GM23338 (cell line): ENCODE results near the gene H1-8. TPM values are rescaled to one million over a fixed set of nuclear protein-coding genes. Genes with fewer than 3 reads are reported as not detected.

Experiments
- ATAC-seq: fragments of 200-7000 bp; cut with Tn5 transposase; 3 replicates; pipeline ENCODE4 v1.9.1; 2020
- DNase-seq: peaks from one replicate; pipeline ENCODE4 v3.0.0-alpha.2; 2015; ENCODE audit warnings: low spot score
- H2AFZ ChIP-seq: fragments of 200-600 bp; sonication (generic); 2 replicates; pipeline ENCODE4 v1.8.0; 2016; ENCODE audit warnings: antibody characterized with exemption, mild to moderate bottlenecking, moderate library complexity
- H3F3A ChIP-seq: fragments of 200-600 bp; sonication (generic); replicated peaks from 2 replicates; pipeline ENCODE4 v1.8.0; 2017; ENCODE audit warnings: antibody characterized with exemption, mixed run types, low read depth
- H3K27ac ChIP-seq: fragments of 200-600 bp; sonication (generic); 2 replicates; pipeline ENCODE4 v1.6.1; 2016; ENCODE audit warnings: low read depth
- H3K27me3 ChIP-seq: fragments of 200-600 bp; sonication (generic); 2 replicates; pipeline ENCODE4 v1.8.0; 2016; ENCODE audit warnings: mild to moderate bottlenecking, mixed run types, moderate library complexity; ENCODE audit not compliant: insufficient read depth
- H3K36me3 ChIP-seq: fragments of 200-600 bp; sonication (generic); 2 replicates; pipeline ENCODE4 v1.8.0; 2016; ENCODE audit warnings: mild to moderate bottlenecking; ENCODE audit not compliant: insufficient read depth
- H3K4me1 ChIP-seq: fragments of 200-600 bp; sonication (generic); 2 replicates; pipeline ENCODE4 v1.8.0; 2016; ENCODE audit warnings: mild to moderate bottlenecking, moderate library complexity; ENCODE audit not compliant: insufficient read depth
- H3K4me2 ChIP-seq: fragments of 200-600 bp; sonication (generic); 2 replicates; pipeline ENCODE4 v1.7.1; 2017; ENCODE audit warnings: mixed run types
- H3K4me3 ChIP-seq: fragments of 200-600 bp; sonication (generic); 2 replicates; pipeline ENCODE4 v1.6.1; 2016; ENCODE audit warnings: mixed run types
- H3K79me2 ChIP-seq: fragments of 200-600 bp; sonication (generic); replicated peaks from 2 replicates; pipeline ENCODE4 v1.8.0; 2017; ENCODE audit warnings: mild to moderate bottlenecking; ENCODE audit not compliant: insufficient read depth
- H3K9me2 ChIP-seq: fragments of 200-600 bp; sonication (generic); 2 replicates; pipeline ENCODE4 v1.8.0; 2017; ENCODE audit not compliant: insufficient read depth
- H4K20me1 ChIP-seq: fragments of 200-600 bp; sonication (generic); replicated peaks from 2 replicates; pipeline ENCODE4 v1.8.0; 2017; ENCODE audit warnings: mild to moderate bottlenecking; ENCODE audit not compliant: insufficient read depth
- H3K27ac Mint-ChIP-seq: 2 replicates; pipeline ENCODE4 v1.8.0; 2020; ENCODE audit warnings: inconsistent platforms, mild to moderate bottlenecking, moderate library complexity, mixed read lengths
- H3K27me3 Mint-ChIP-seq: 3 replicates; pipeline ENCODE4 v1.8.0; 2022; ENCODE audit warnings: low read depth, mild to moderate bottlenecking, moderate library complexity, mixed read lengths, inconsistent platforms; ENCODE audit not compliant: insufficient read depth, poor library complexity
- H3K36me3 Mint-ChIP-seq: 3 replicates; pipeline ENCODE4 v1.8.0; 2021; ENCODE audit warnings: low read depth, mild to moderate bottlenecking, inconsistent platforms, moderate library complexity, mixed read lengths
- H3K4me1 Mint-ChIP-seq: 3 replicates; pipeline ENCODE4 v1.8.0; 2020; ENCODE audit warnings: mild to moderate bottlenecking, inconsistent platforms, mixed read lengths
- H3K4me3 Mint-ChIP-seq: 3 replicates; pipeline ENCODE4 v1.8.0; 2021; ENCODE audit warnings: moderate library complexity, mild to moderate bottlenecking, inconsistent platforms, mixed read lengths
- H3K9me3 Mint-ChIP-seq: 3 replicates; pipeline ENCODE4 v1.8.0; 2020; ENCODE audit warnings: moderate library complexity, mild to moderate bottlenecking, inconsistent platforms, mixed read lengths
- CREB1 ChIP-seq: fragments of 250-450 bp; sonication (Bioruptor Pico); IDR thresholded peaks from 2 replicates; pipeline ENCODE4 v1.5.0; 2020; ENCODE audit warnings: low read depth, mild to moderate bottlenecking, moderate library complexity
- EZH2 ChIP-seq: fragments of 200-600 bp; sonication (generic); IDR thresholded peaks from one replicate; pipeline ENCODE4 v1.8.0; 2017; ENCODE audit warnings: antibody characterized with exemption, mild to moderate bottlenecking, low read depth; ENCODE audit not compliant: unreplicated experiment
- EZH2phosphoT487 ChIP-seq: fragments of 200-600 bp; sonication (generic); IDR thresholded peaks from one replicate; pipeline ENCODE4 v1.8.1; 2018; ENCODE audit warnings: antibody characterized with exemption; ENCODE audit not compliant: unreplicated experiment
- JUNB ChIP-seq: IDR thresholded peaks from one replicate; pipeline ENCODE4 v1.6.1; 2016; ENCODE audit warnings: antibody characterized with exemption; ENCODE audit not compliant: unreplicated experiment
- NANOG ChIP-seq: IDR thresholded peaks from 2 replicates; pipeline ENCODE4 v1.6.1; 2016; ENCODE audit warnings: antibody characterized with exemption, borderline replicate concordance
- STAT1 ChIP-seq: IDR thresholded peaks from one replicate; pipeline ENCODE4 v1.6.1; 2016; ENCODE audit warnings: antibody characterized with exemption; ENCODE audit not compliant: unreplicated experiment
- ZNF114 ChIP-seq: fragments of 250-450 bp; sonication (Bioruptor Pico); IDR thresholded peaks from 2 replicates; pipeline ENCODE4 v1.5.0; 2020; ENCODE audit warnings: mild to moderate bottlenecking, moderate library complexity
- ZNF331 ChIP-seq: fragments of 250-450 bp; sonication (Bioruptor Pico); IDR thresholded peaks from 2 replicates; pipeline ENCODE4 v1.5.0; 2020; ENCODE audit warnings: low read depth, mild to moderate bottlenecking, moderate library complexity
- polyA plus RNA-seq: library from polyadenylated mRNA; unstranded; fragments of >200 nt; fragmentation: Nextera tagmentation; extraction: Ambion mirVana; gene quantifications from 2 replicates; pipeline ENCODE4 v1.2.1, GENCODE V29; 2016
- total RNA-seq: library from RNA; depleted of rRNA; stranded (reverse); fragments of >200 nt; shearing (Covaris generic); gene quantifications from 2 replicates; pipeline ENCODE4 v1.2.3, GENCODE V29; 2014
- TF ChIP-seq, protein P1 (sequence below): fragments of 250-450 bp; sonication (Bioruptor Pico); IDR thresholded peaks from 2 replicates; pipeline ENCODE4 v1.5.0; 2020; ENCODE audit warnings: mild to moderate bottlenecking, moderate library complexity
- TF ChIP-seq, protein P2 (sequence below): IDR thresholded peaks from 2 replicates; pipeline ENCODE4 v1.6.1; 2016; ENCODE audit warnings: antibody characterized with exemption
- TF ChIP-seq, protein P3 (sequence below): IDR thresholded peaks from one replicate; pipeline ENCODE4 v1.6.1; 2018; ENCODE audit warnings: antibody characterized with exemption; ENCODE audit not compliant: unreplicated experiment
- TF ChIP-seq, protein P4 (sequence below), 2 experiments: fragments of 200-600 bp in 1 of 2; sonication (generic) in 1 of 2; conservative IDR thresholded peaks; 2 replicates each; pipeline versions ENCODE4 v1.5.1 to v1.6.1; 2016 to 2017; ENCODE audit warnings: antibody characterized with exemption in 2 of 2, low read depth in 2 of 2, mild to moderate bottlenecking in 2 of 2, moderate library complexity in 1 of 2

H1-8 gene
- total and polyA plus RNA-seq, 2 experiments from 2014 or later: not detected

DNA sequence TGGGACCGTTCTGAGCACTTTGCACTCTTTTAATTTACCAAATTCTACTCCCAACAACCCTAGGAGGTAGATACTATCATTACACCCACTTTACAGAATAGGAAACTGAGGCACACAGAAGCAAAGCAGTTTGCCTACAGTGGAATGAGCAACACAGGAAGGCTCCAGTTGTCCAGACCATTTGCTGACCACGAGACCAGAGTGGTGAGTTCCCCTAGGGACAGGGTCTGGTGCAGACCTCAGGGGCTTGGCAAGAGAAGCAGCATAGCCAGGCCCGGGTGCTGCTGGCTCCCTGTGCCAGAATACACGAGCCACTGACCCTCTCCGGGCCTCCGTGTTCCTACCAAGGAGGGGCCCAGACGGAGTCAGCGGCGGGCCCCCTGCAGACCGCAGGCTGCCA is 37.0 kb downstream of the H1-8 start:
- Histone ChIP-seq H3K4me2 (no peak overlapping the region), H3K79me2 (no peaks in the 10 kb centered on the region), H3K9me2 (no peaks in the 10 kb centered on the region), H2AFZ (no peak overlapping the region), H3K4me1 (no peaks in the 10 kb centered on the region), H3K4me3 (no peak overlapping the region), H3F3A (no peaks in the 10 kb centered on the region), H3K36me3 (no peaks in the 10 kb centered on the region), H3K27me3 (no peaks in the 10 kb centered on the region), H4K20me1 (no peaks in the 10 kb centered on the region), H3K27ac (no peak overlapping the region)
- ATAC-seq (no peak), DNase-seq (no peak)
- peaks cover 8% of the 10 kb centered on the region for H3K4me1 Mint-ChIP-seq
- H3K27ac Mint-ChIP-seq: no peak overlapping the region
- no peaks in the 10 kb centered on the region; the same call in 2 of the 3 replicates for H3K36me3 Mint-ChIP-seq
- TF ChIP-seq ZNF114 (CRISPR knock-in tag): no peak
- TF ChIP-seq EZH2phosphoT487: no peak
- TF ChIP-seq, protein P1, sequence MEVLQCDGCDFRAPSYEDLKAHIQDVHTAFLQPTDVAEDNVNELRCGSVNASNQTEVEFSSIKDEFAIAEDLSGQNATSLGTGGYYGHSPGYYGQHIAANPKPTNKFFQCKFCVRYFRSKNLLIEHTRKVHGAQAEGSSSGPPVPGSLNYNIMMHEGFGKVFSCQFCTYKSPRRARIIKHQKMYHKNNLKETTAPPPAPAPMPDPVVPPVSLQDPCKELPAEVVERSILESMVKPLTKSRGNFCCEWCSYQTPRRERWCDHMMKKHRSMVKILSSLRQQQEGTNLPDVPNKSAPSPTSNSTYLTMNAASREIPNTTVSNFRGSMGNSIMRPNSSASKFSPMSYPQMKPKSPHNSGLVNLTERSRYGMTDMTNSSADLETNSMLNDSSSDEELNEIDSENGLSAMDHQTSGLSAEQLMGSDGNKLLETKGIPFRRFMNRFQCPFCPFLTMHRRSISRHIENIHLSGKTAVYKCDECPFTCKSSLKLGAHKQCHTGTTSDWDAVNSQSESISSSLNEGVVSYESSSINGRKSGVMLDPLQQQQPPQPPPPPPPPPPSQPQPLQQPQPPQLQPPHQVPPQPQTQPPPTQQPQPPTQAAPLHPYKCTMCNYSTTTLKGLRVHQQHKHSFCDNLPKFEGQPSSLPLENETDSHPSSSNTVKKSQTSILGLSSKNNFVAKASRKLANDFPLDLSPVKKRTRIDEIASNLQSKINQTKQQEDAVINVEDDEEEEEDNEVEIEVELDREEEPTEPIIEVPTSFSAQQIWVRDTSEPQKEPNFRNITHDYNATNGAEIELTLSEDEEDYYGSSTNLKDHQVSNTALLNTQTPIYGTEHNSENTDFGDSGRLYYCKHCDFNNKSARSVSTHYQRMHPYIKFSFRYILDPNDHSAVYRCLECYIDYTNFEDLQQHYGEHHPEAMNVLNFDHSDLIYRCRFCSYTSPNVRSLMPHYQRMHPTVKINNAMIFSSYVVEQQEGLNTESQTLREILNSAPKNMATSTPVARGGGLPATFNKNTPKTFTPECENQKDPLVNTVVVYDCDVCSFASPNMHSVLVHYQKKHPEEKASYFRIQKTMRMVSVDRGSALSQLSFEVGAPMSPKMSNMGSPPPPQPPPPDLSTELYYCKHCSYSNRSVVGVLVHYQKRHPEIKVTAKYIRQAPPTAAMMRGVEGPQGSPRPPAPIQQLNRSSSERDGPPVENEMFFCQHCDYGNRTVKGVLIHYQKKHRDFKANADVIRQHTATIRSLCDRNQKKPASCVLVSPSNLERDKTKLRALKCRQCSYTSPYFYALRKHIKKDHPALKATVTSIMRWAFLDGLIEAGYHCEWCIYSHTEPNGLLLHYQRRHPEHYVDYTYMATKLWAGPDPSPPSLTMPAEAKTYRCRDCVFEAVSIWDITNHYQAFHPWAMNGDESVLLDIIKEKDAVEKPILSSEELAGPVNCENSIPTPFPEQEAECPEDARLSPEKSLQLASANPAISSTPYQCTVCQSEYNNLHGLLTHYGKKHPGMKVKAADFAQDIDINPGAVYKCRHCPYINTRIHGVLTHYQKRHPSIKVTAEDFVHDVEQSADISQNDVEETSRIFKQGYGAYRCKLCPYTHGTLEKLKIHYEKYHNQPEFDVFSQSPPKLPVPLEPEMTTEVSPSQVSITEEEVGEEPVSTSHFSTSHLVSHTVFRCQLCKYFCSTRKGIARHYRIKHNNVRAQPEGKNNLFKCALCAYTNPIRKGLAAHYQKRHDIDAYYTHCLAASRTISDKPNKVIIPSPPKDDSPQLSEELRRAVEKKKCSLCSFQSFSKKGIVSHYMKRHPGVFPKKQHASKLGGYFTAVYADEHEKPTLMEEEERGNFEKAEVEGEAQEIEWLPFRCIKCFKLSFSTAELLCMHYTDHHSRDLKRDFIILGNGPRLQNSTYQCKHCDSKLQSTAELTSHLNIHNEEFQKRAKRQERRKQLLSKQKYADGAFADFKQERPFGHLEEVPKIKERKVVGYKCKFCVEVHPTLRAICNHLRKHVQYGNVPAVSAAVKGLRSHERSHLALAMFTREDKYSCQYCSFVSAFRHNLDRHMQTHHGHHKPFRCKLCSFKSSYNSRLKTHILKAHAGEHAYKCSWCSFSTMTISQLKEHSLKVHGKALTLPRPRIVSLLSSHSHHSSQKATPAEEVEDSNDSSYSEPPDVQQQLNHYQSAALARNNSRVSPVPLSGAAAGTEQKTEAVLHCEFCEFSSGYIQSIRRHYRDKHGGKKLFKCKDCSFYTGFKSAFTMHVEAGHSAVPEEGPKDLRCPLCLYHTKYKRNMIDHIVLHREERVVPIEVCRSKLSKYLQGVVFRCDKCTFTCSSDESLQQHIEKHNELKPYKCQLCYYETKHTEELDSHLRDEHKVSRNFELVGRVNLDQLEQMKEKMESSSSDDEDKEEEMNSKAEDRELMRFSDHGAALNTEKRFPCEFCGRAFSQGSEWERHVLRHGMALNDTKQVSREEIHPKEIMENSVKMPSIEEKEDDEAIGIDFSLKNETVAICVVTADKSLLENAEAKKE: no peak
- no peak for TF ChIP-seq EZH2
- no peak for TF ChIP-seq JUNB
- TF ChIP-seq, protein P2, sequence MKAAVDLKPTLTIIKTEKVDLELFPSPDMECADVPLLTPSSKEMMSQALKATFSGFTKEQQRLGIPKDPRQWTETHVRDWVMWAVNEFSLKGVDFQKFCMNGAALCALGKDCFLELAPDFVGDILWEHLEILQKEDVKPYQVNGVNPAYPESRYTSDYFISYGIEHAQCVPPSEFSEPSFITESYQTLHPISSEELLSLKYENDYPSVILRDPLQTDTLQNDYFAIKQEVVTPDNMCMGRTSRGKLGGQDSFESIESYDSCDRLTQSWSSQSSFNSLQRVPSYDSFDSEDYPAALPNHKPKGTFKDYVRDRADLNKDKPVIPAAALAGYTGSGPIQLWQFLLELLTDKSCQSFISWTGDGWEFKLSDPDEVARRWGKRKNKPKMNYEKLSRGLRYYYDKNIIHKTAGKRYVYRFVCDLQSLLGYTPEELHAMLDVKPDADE: no peak
- TF ChIP-seq, protein P3, sequence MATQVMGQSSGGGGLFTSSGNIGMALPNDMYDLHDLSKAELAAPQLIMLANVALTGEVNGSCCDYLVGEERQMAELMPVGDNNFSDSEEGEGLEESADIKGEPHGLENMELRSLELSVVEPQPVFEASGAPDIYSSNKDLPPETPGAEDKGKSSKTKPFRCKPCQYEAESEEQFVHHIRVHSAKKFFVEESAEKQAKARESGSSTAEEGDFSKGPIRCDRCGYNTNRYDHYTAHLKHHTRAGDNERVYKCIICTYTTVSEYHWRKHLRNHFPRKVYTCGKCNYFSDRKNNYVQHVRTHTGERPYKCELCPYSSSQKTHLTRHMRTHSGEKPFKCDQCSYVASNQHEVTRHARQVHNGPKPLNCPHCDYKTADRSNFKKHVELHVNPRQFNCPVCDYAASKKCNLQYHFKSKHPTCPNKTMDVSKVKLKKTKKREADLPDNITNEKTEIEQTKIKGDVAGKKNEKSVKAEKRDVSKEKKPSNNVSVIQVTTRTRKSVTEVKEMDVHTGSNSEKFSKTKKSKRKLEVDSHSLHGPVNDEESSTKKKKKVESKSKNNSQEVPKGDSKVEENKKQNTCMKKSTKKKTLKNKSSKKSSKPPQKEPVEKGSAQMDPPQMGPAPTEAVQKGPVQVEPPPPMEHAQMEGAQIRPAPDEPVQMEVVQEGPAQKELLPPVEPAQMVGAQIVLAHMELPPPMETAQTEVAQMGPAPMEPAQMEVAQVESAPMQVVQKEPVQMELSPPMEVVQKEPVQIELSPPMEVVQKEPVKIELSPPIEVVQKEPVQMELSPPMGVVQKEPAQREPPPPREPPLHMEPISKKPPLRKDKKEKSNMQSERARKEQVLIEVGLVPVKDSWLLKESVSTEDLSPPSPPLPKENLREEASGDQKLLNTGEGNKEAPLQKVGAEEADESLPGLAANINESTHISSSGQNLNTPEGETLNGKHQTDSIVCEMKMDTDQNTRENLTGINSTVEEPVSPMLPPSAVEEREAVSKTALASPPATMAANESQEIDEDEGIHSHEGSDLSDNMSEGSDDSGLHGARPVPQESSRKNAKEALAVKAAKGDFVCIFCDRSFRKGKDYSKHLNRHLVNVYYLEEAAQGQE: no peak
- TF ChIP-seq CREB1 (CRISPR knock-in tag): no peak
- TF ChIP-seq, protein P4, sequence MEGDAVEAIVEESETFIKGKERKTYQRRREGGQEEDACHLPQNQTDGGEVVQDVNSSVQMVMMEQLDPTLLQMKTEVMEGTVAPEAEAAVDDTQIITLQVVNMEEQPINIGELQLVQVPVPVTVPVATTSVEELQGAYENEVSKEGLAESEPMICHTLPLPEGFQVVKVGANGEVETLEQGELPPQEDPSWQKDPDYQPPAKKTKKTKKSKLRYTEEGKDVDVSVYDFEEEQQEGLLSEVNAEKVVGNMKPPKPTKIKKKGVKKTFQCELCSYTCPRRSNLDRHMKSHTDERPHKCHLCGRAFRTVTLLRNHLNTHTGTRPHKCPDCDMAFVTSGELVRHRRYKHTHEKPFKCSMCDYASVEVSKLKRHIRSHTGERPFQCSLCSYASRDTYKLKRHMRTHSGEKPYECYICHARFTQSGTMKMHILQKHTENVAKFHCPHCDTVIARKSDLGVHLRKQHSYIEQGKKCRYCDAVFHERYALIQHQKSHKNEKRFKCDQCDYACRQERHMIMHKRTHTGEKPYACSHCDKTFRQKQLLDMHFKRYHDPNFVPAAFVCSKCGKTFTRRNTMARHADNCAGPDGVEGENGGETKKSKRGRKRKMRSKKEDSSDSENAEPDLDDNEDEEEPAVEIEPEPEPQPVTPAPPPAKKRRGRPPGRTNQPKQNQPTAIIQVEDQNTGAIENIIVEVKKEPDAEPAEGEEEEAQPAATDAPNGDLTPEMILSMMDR (conservative IDR thresholded peaks at IDR 0.05; ENCODE audit: low read depth in 2 of 2): no peak
- no peak for TF ChIP-seq STAT1
- TF ChIP-seq ZNF331: no peak
- TF ChIP-seq NANOG: no peak
- peaks cover 5% of the 10 kb centered on the region for H3K27me3 Mint-ChIP-seq
- H3K9me3 Mint-ChIP-seq: no peaks in the 10 kb centered on the region; the same call in 2 of the 3 replicates
- no peak overlapping the region for H3K4me3 Mint-ChIP-seq
